AG09309 (cell line): ENCODE measurements around the gene PDIA6.

ENCODE experiments used
- DNase-seq: peaks from one replicate; pipeline ENCODE4 v3.0.0-alpha.2; 2010; ENCODE audit warnings: low read depth
- H3K4me3 ChIP-seq: 2 replicates; pipeline ENCODE4 v1.5.1; 2011; ENCODE audit warnings: mild to moderate bottlenecking, low read depth, low read length, moderate library complexity; ENCODE audit not compliant: control insufficient read depth
- CTCF ChIP-seq: IDR thresholded peaks from 2 replicates; pipeline ENCODE4 v1.5.1; 2011; ENCODE audit warnings: mild to moderate bottlenecking, low read depth, low read length, inconsistent platforms; ENCODE audit not compliant: insufficient read depth, control insufficient read depth; ENCODE audit errors: missing control alignments

Gene PDIA6

DNA sequence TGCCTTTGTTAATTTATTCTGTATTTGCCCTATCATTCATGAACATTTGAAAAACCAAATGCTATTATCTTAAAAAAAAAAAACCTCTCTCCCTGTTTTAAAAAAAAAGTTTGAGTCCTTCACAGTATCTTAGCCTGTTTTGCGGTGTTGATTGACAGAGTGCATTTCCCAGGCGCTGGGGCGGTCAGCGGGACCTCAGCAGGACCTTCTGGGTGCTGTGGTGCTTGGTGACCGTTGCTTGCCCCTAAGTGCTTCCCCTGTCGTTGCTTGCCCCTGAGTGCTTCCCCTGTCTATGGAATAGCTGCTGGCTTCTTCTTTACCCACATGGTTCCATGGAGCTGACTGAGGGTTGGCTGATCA, 79.0 kb downstream of the PDIA6 start:
- DNase-seq: no peak
- no peak overlapping the region for H3K4me3 ChIP-seq
- TF ChIP-seq CTCF: no peak
